ENCODE results near the gene LRRTM2.

DNA sequence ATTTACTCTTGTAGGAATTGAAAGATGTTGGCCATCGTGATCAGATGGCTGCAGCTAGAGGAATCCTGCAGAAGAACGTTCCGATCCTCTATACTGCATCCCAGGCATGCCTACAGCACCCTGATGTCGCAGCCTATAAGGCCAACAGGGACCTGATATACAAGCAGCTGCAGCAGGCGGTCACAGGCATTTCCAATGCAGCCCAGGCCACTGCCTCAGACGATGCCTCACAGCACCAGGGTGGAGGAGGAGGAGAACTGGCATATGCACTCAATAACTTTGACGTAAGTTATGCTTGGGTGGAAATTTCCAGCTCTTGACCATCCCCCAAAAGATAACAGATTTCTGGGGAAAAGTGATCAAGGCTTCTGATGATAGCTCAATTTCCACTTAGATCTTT lies 50.6 kb downstream of the LRRTM2 start:
- TF ChIP-seq POLR2A (IDR thresholded peaks at IDR 0.05; ENCODE audit: low read depth, low read length) (no peak), POLR2AphosphoS5 (IDR thresholded peaks at IDR 0.05; ENCODE audit: low read depth, low read length) (no peak), TAF1 (IDR thresholded peaks at IDR 0.05; ENCODE audit: low read depth, low read length) (no peak), PAX5 (IDR thresholded peaks at IDR 0.05; ENCODE audit: insufficient read depth, low read length, severe bottlenecking) (no peak), SPI1 (IDR thresholded peaks at IDR 0.05; ENCODE audit: low read depth, low read length) (no peak)
